B cell (primary cell): ENCODE data around the gene GGTLC2. TPM values are rescaled to one million over a fixed set of nuclear protein-coding genes. Genes with fewer than 3 reads are reported as not detected.

Experiments used
- ATAC-seq: fragments of 200-7000 bp; cut with Tn5 transposase; one replicate; pipeline ENCODE4 v1.10.0; 2021; ENCODE audit warnings: low read depth, mild to moderate bottlenecking, moderate number of reproducible peaks, moderate library complexity
- CTCF ChIA-PET: fragments of 350-600 bp; sonication (Branson Sonifier 250); formaldehyde crosslinking; loops from one replicate; lab custom pipeline; 2021; ENCODE audit warnings: antibody characterized with exemption, inconsistent platforms; lab: Charles Lee
- POLR2A ChIA-PET: fragments of 350-600 bp; sonication (Branson Sonifier 250); formaldehyde crosslinking; loops from one replicate; lab custom pipeline; 2021; ENCODE audit warnings: antibody characterized with exemption; lab: Charles Lee
- DNase-seq: peaks from one replicate; pipeline ENCODE4 v3.0.0; 2013
- H2AFZ ChIP-seq: 2 replicates; pipeline ENCODE4 v1.6.1; 2012; ENCODE audit warnings: mild to moderate bottlenecking, low read depth, low read length; ENCODE audit not compliant: insufficient read depth, poor library complexity, severe bottlenecking
- H3K27ac ChIP-seq, 2 donors: 1 replicate in 1 of 2; 2 replicates in 1 of 2; pipeline ENCODE4 v1.5.1; 2012 to 2013; ENCODE audit warnings: low read length in 2 of 2, mild to moderate bottlenecking in 2 of 2, moderate library complexity in 1 of 2
- H3K27me3 ChIP-seq, 4 experiments: fragments of 200-600 bp in 1 of 4; sonication (generic) in 1 of 4; replicated peaks in 1 of 4; 1 replicate in 2 of 4; 2 replicates in 2 of 4; pipeline versions ENCODE4 v1.6.1 to v1.7.0; 2013 to 2016; ENCODE audit warnings: low read length in 3 of 4, mild to moderate bottlenecking in 2 of 4, mixed read lengths in 1 of 4, moderate library complexity in 1 of 4; ENCODE audit not compliant: insufficient read depth in 4 of 4, control insufficient read depth in 3 of 4; ENCODE audit errors: control extremely low read depth in 1 of 4
- H3K36me3 ChIP-seq, 2 experiments: replicated peaks in 1 of 2; 1 replicate in 1 of 2; 2 replicates in 1 of 2; pipeline versions ENCODE4 v1.6.1 to v1.7.1; 2013; ENCODE audit warnings: low read length in 1 of 2; ENCODE audit not compliant: insufficient read depth in 2 of 2, control insufficient read depth in 1 of 2; ENCODE audit errors: control extremely low read depth in 1 of 2, extremely low read depth in 1 of 2
- H3K4me1 ChIP-seq, 2 donors: fragments of 200-600 bp in 1 of 2; sonication (generic) in 1 of 2; 1 replicate in 1 of 2; 2 replicates in 1 of 2; pipeline versions ENCODE4 v1.5.1 to v1.6.1; 2013 to 2017; ENCODE audit warnings: low read length in 2 of 2; ENCODE audit not compliant: control insufficient read depth in 2 of 2, insufficient read depth in 2 of 2
- H3K4me2 ChIP-seq: replicated peaks from 2 replicates; pipeline ENCODE3; 2012; ENCODE audit warnings: mild to moderate bottlenecking, low read depth, low read length; ENCODE audit not compliant: poor library complexity, severe bottlenecking
- H3K4me3 ChIP-seq, 5 experiments: fragments of 200-600 bp in 1 of 5; sonication (generic) in 1 of 5; 1 replicate in 3 of 5; 2 replicates in 2 of 5; pipeline versions ENCODE4 v1.5.1 to v1.7.0; 2011 to 2016; ENCODE audit warnings: low read length in 4 of 5, mild to moderate bottlenecking in 4 of 5, low read depth in 2 of 5, control low read depth in 1 of 5, moderate library complexity in 1 of 5; ENCODE audit not compliant: insufficient read depth in 1 of 5; ENCODE audit errors: control extremely low read depth in 1 of 5, extremely low read depth in 1 of 5
- H3K79me2 ChIP-seq: fragments of 200-600 bp; sonication (generic); one replicate; pipeline ENCODE4 v1.6.0; 2016; ENCODE audit warnings: low read length; ENCODE audit not compliant: control insufficient read depth, insufficient read depth
- H3K9ac ChIP-seq: fragments of 200-600 bp; sonication (generic); 2 replicates; pipeline ENCODE4 v1.6.1; 2017; ENCODE audit warnings: mild to moderate bottlenecking, low read length, moderate library complexity
- H3K9me3 ChIP-seq, 3 donors: one replicate each; pipeline versions ENCODE4 v1.6.1 to v1.7.1; 2013; ENCODE audit warnings: low read length in 2 of 3; ENCODE audit not compliant: control insufficient read depth in 2 of 3, insufficient read depth in 1 of 3; ENCODE audit errors: control extremely low read depth in 1 of 3
- H4K20me1 ChIP-seq: 2 replicates; pipeline ENCODE4 v1.6.0; 2012; ENCODE audit warnings: mild to moderate bottlenecking, low read length; ENCODE audit not compliant: insufficient read depth, control insufficient read depth, poor library complexity, severe bottlenecking
- H3K27ac Mint-ChIP-seq: one replicate; pipeline ENCODE4 v1.8.0; 2021; ENCODE audit warnings: mixed read lengths
- H3K27me3 Mint-ChIP-seq: one replicate; pipeline ENCODE4 v1.8.0; 2021; ENCODE audit warnings: mixed read lengths
- H3K4me1 Mint-ChIP-seq: one replicate; pipeline ENCODE4 v1.8.0; 2021; ENCODE audit warnings: mixed read lengths
- H3K4me3 Mint-ChIP-seq: one replicate; pipeline ENCODE4 v1.8.0; 2021; ENCODE audit warnings: mixed read lengths
- H3K9me3 Mint-ChIP-seq: one replicate; pipeline ENCODE4 v1.8.0; 2022; ENCODE audit warnings: mixed read lengths; ENCODE audit not compliant: insufficient read depth
- EZH2 ChIP-seq: IDR thresholded peaks from 2 replicates; pipeline ENCODE4 v1.6.1; 2012; ENCODE audit warnings: borderline replicate concordance, low read depth, mild to moderate bottlenecking, moderate library complexity, low read length; ENCODE audit not compliant: insufficient read depth, poor library complexity, severe bottlenecking
- WGBS: methylation state at CpG from one replicate; pipeline ENCODE4 v1.1.5; 2013; ENCODE audit warnings: missing lambda C conversion rate; ENCODE audit not compliant: insufficient coverage; 5-methylcytosine and 5-hydroxymethylcytosine counted together
- intact Hi-C: fragments of 100-400 bp; cut with micrococcal nuclease; formaldehyde crosslinking; loops from one replicate; pipeline ENCODE4 v1.10.0; 2022
- polyA plus RNA-seq: library from polyadenylated mRNA; depleted of rRNA; stranded (reverse); fragments of >200 nt; gene quantifications from 2 replicates; pipeline ENCODE4 v1.2.3, GENCODE V29; 2012
- total RNA-seq, 2 donors: library from RNA; stranded (reverse); fragments of 120-200 nt in 1 of 2; gene quantifications; 1 replicate in 1 of 2; 2 replicates in 1 of 2; pipeline versions ENCODE4 v1.2.3 to v1.2.4, GENCODE V29; 2013 to 2022
- TF ChIP-seq, protein P1 (sequence below): fragments of 200-600 bp; IDR thresholded peaks from one replicate; pipeline ENCODE4 v1.8.0; 2022; ENCODE audit warnings: antibody characterized with exemption, mild to moderate bottlenecking

Gene GGTLC2
- total and polyA plus RNA-seq, 2 donors (not counting 1 experiment from before 2014, with no cell fraction given): not detected

DNA sequence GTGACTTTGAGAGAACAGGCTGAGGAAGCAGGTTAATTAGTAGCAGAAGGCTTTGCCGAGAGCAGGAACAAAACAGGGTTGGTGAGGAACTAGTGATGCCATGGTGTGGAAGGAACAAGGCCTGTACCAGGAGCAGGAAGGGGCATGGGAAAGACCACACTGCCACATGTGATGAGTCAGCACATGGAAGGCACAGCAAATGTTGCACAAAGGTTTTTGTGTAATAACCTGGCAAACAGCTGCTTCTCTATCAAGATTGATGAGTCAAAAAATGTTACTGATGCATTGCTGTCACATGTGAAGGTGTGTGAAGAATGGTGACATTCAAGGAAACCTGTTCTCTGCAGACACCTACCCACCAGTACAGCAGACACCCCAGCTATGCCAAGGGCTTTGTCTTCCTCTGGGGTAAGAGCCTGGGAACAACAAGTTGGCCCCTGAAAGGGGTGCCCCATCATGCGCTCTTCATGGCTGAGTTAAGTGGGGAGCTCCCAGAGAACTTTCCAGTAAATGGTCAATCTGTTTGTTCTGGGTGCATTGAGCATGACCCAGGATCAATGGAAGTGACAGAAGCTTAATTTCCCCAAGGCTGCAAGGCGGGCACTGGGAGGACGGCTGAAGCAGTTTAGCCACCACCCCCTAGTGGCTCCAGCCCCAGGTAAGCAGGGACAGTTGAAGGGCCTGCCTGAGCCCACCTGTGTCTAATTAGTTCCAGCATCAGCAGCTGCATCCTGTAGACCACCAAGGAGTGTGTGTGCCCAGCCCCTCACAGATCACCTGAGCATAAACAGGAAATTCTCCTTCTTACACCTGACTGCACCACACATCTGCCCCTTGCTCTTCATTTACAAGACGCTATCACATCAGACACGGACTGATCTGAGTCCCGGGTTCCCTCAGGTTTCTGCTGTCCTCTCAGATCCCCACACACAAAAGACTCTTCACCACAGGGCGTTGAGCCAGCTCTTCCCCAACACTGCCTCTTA is 47.6 kb downstream of the GGTLC2 start:
- peak overlapping the region; percentile 52 for H3K4me2 ChIP-seq
- H4K20me1 ChIP-seq: no peaks in the 10 kb centered on the region
- H3K4me3 ChIP-seq: no peak overlapping the region
- intact Hi-C loops: no loop called here
- H3K9me3 Mint-ChIP-seq: no peaks in the 10 kb centered on the region
- 48% methylated on average over 7 of the region's 8 CpGs for WGBS
- no peaks in the 10 kb centered on the region for H3K79me2 ChIP-seq
- H3K9ac ChIP-seq: no peak overlapping the region
- DNase-seq (peak; percentile 26), ATAC-seq (peak; percentile 22)
- peak overlapping the region in 1 of 2 donors; percentile 26 for H3K27ac ChIP-seq
- no peak for TF ChIP-seq EZH2
- H3K9me3 ChIP-seq: peaks cover 0 to 8% (median 0%) of the 10 kb centered on the region in 3 donors
- CTCF ChIA-PET: interaction anchor here (0.8 to 11.7 kb wide), 18 partner anchors 8 to 263 kb away, joined by 3 to 140 read pairs (median 8); no protein-coding TSS in a partner anchor
- no peaks in the 10 kb centered on the region for H3K27me3 ChIP-seq
- peaks cover 43% of the 10 kb centered on the region for H3K4me1 Mint-ChIP-seq
- no peaks in the 10 kb centered on the region for H3K27me3 Mint-ChIP-seq
- POLR2A ChIA-PET: no interaction called here
- no peak overlapping the region for H2AFZ ChIP-seq
- H3K4me1 ChIP-seq: peaks cover 33 to 45% of the 10 kb centered on the region in 2 donors
- H3K27ac Mint-ChIP-seq: peak overlapping the region; percentile 85
- no peaks in the 10 kb centered on the region for H3K36me3 ChIP-seq
- peak overlapping the region; percentile 71 for H3K4me3 Mint-ChIP-seq

DNA sequence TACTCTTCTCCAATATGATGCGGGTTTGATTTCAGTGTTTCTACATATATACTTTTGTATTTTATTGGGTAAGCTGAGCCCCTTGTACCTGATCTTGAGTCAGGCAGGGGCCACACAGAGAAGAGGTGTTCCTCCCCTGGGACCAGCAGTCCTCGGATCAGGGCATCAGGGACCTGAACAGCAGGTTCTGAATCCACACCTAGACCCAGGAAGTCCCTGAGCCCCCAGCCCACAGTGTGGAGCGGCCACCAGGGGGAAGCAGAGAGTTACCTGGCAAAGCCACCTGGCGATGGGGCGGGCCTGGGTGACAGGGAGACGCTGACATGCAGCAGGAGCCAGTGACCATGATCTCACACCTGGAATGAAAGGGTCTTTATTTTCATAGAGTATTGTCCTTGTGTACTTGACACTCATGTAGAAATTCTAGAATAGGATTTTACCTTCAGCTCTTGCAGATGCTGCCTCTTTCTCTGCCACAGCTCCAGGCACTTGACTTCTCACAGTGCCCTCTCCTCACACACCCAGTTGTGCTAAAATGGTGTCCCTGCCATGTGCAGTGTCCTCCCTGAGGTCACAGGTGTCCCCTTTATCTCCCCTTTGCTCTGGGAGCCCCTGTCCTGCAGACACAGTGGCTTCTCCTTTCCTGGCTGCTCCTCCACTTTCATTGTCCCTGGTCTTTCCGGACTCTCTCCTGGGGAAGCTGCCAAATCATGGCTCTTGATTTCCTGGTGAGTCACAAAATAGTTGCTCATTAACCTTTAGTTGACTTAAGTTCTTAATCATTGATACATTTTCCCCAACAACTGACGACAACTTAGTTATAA is 48.5 kb downstream of the GGTLC2 start:
- intact Hi-C loops: no loop called here
- peak overlapping the region in 1 of 2 donors; percentile 26 for H3K27ac ChIP-seq
- no peak overlapping the region for H2AFZ ChIP-seq
- no peak for TF ChIP-seq EZH2
- TF ChIP-seq, protein P1, sequence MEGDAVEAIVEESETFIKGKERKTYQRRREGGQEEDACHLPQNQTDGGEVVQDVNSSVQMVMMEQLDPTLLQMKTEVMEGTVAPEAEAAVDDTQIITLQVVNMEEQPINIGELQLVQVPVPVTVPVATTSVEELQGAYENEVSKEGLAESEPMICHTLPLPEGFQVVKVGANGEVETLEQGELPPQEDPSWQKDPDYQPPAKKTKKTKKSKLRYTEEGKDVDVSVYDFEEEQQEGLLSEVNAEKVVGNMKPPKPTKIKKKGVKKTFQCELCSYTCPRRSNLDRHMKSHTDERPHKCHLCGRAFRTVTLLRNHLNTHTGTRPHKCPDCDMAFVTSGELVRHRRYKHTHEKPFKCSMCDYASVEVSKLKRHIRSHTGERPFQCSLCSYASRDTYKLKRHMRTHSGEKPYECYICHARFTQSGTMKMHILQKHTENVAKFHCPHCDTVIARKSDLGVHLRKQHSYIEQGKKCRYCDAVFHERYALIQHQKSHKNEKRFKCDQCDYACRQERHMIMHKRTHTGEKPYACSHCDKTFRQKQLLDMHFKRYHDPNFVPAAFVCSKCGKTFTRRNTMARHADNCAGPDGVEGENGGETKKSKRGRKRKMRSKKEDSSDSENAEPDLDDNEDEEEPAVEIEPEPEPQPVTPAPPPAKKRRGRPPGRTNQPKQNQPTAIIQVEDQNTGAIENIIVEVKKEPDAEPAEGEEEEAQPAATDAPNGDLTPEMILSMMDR: peak; percentile 87
- DNase-seq: peak; percentile 83
- Mint-ChIP-seq H3K27me3 (no peaks in the 10 kb centered on the region), H3K4me3 (peak overlapping the region; percentile 71), H3K27ac (peak overlapping the region; percentile 85), H3K4me1 (peaks cover 34% of the 10 kb centered on the region), H3K9me3 (no peaks in the 10 kb centered on the region)
- peaks cover 0 to 8% (median 0%) of the 10 kb centered on the region in 3 donors for H3K9me3 ChIP-seq
- peak; percentile 81 for ATAC-seq
- POLR2A ChIA-PET: no interaction called here
- H3K9ac ChIP-seq: no peak overlapping the region
- H4K20me1 ChIP-seq: no peaks in the 10 kb centered on the region
- 57% methylated on average over 6 of the region's 8 CpGs for WGBS
- CTCF ChIA-PET: interaction anchor here (0.6 to 11.7 kb wide), 22 partner anchors 9 to 324 kb away, joined by 3 to 140 read pairs (median 6); no protein-coding TSS in a partner anchor
- no peaks in the 10 kb centered on the region for H3K27me3 ChIP-seq
- H3K4me1 ChIP-seq: peaks cover 28 to 44% of the 10 kb centered on the region in 2 donors
- peak overlapping the region; percentile 52 for H3K4me2 ChIP-seq
- H3K4me3 ChIP-seq: no peak overlapping the region
- H3K36me3 ChIP-seq: no peaks in the 10 kb centered on the region
- H3K79me2 ChIP-seq: no peaks in the 10 kb centered on the region
